ACC112 (cell line): Measurements from ENCODE around the gene SLC13A3.

Experiments used
- H2AFZ ChIP-seq: fragments of 200-600 bp; sonication (generic); one replicate; pipeline ENCODE4 v1.6.0; 2017; ENCODE audit warnings: antibody characterized with exemption, low read length; ENCODE audit not compliant: unreplicated experiment
- H3K27ac ChIP-seq: fragments of 200-600 bp; sonication (generic); 2 replicates; pipeline ENCODE4 v1.5.1; 2014; ENCODE audit warnings: low read depth, mild to moderate bottlenecking, antibody characterized with exemption, low read length, moderate library complexity
- H3K27me3 ChIP-seq: fragments of 200-600 bp; sonication (generic); 2 replicates; pipeline ENCODE4 v1.6.1; 2014; ENCODE audit warnings: mild to moderate bottlenecking, antibody characterized with exemption, low read length, moderate library complexity, mixed read lengths; ENCODE audit not compliant: insufficient read depth
- H3K36me3 ChIP-seq: fragments of 200-600 bp; sonication (generic); 2 replicates; pipeline ENCODE4 v1.6.1; 2016; ENCODE audit warnings: mild to moderate bottlenecking, antibody characterized with exemption, low read length, moderate library complexity, mixed read lengths; ENCODE audit not compliant: insufficient read depth
- H3K4me1 ChIP-seq: fragments of 200-600 bp; sonication (generic); one replicate; pipeline ENCODE4 v1.6.1; 2016; ENCODE audit warnings: low read length, mixed read lengths; ENCODE audit not compliant: insufficient read depth, unreplicated experiment, control insufficient read depth
- H3K4me3 ChIP-seq: fragments of 200-600 bp; sonication (generic); 2 replicates; pipeline ENCODE4 v1.5.1; 2014; ENCODE audit warnings: mild to moderate bottlenecking, low read depth, low read length
- H3K79me2 ChIP-seq: fragments of 200-600 bp; sonication (generic); one replicate; pipeline ENCODE4 v1.6.0; 2016; ENCODE audit warnings: low read length; ENCODE audit not compliant: control insufficient read depth, unreplicated experiment, insufficient read depth

The SLC13A3 gene

DNA sequence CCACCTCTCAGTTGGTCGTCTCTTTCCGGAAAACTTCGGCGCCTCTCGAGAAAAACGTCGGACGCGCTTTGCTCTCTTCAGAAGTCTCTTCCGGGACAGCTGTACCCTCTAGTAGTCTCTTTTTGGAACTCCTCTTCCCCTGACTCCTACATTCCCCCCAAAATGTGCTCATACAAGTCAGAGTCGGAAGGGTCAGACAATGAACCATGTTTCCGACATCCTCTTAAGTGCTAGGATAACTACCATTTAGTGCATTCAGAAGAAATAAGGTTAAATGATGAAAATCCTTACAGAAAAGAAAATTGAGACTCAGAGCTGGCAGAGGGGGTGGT is 38.5 kb upstream of the SLC13A3 start:
- peak overlapping the region; percentile 70 for H3K27ac ChIP-seq
- peaks cover 14% of the 10 kb centered on the region for H3K4me1 ChIP-seq
- peak overlapping the region; percentile 93 for H3K4me3 ChIP-seq
- peaks cover 38% of the 10 kb centered on the region for H3K79me2 ChIP-seq
- H3K36me3 ChIP-seq, result peaks cover 16% of the 10 kb centered on the region
- no peaks in the 10 kb centered on the region for H3K27me3 ChIP-seq
- H2AFZ ChIP-seq, result peak overlapping the region; percentile 100

DNA sequence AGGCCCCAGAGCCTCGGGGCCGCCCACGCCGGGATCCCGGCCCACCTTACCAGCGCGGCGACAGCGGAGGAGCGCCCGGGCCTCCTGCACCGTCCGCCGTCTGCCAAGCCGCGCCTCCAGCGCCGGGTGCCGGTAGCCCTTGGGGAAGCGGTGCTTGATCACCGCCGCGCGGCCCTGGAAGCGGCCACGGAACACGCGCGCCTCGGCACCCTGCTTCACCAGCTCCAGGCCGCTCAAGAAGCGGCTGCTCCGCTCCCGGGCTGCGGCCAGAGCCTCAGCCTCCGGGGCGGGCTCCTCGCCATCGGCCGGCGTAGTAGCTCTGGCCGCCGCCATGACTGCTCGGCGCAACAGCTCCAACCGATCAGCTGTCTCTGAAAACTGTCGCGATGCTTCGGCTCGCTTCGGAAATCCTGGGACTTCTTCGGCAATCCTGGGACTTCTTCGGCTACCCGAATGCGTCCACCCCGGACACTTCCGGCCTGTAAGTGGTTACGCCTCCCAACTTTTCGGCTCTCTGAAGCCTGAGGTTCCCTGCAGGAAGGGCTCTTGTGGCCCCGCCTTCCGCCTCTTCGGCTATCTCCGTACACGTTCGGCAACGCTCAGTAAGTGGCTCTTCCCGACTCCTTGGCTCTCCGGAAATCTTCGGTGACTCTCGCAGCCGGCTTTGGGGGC is 38.0 kb upstream of the SLC13A3 start, which contains the start of gene TP53RK:
TSS of gene TP53RK (minus strand) at position 363 of the 672 bp plus-strand sequence. CDS start at position 333, 30 bp downstream.
- Histone ChIP-seq H3K4me3 (peak within 1 kb of the TSS; percentile 93), H3K27ac (peak within 1 kb of the TSS; percentile 79), H3K36me3 (peaks cover 17% of the 10 kb centered on the region), H3K4me1 (peaks cover 14% of the 10 kb centered on the region), H3K79me2 (peaks cover 40% of the 10 kb centered on the region), H3K27me3 (no peaks in the 10 kb centered on the region), H2AFZ (peak within 1 kb of the TSS; percentile 100)

DNA sequence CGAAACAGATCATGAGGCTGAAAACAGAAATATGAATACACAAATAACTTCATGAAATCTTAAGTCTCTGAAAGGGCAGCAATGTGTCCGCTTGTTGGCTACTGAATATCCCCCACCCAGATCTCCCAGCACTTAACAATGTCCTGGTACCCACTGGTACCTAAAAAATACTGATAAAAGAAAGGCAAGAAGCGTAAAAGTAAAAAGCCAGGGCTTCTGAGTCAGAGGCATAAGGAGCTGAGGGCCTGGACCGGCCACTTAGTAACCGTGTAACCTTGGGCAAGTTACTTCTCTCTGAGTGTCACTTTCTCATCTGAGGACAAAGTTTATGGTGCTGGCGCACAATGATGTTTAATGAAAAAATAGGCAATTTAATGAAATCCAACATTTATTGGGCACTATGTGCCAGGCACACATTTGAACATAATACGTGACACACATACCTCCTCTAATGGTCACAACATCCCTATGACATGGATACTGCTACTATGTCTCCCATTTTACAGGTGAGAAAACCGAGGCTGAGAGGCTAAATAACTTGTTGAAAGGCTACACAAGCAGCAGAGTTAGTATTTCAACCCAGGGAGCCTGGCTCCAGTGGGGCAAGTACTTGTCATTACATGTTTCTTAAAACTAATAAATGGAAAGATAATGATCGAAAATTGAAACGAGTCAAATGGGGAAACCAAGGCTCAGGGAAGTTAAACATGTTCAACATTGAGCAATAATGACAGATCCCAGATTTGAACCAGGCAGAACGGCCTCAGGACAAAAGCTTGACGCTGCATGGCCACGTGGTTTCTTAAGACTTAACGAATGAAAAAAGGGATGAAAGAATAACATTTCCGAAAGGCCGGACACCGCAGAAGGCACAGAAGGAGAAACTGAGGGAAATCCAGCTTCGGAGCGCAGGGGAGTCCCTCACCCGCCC is 37.2 kb upstream of the SLC13A3 start:
- Histone ChIP-seq H3K4me3 (peak overlapping the region; percentile 93), H2AFZ (peak overlapping the region; percentile 52), H3K27ac (peak overlapping the region; percentile 79), H3K27me3 (no peaks in the 10 kb centered on the region), H3K36me3 (peaks cover 17% of the 10 kb centered on the region), H3K4me1 (peaks cover 14% of the 10 kb centered on the region), H3K79me2 (peaks cover 40% of the 10 kb centered on the region)

DNA sequence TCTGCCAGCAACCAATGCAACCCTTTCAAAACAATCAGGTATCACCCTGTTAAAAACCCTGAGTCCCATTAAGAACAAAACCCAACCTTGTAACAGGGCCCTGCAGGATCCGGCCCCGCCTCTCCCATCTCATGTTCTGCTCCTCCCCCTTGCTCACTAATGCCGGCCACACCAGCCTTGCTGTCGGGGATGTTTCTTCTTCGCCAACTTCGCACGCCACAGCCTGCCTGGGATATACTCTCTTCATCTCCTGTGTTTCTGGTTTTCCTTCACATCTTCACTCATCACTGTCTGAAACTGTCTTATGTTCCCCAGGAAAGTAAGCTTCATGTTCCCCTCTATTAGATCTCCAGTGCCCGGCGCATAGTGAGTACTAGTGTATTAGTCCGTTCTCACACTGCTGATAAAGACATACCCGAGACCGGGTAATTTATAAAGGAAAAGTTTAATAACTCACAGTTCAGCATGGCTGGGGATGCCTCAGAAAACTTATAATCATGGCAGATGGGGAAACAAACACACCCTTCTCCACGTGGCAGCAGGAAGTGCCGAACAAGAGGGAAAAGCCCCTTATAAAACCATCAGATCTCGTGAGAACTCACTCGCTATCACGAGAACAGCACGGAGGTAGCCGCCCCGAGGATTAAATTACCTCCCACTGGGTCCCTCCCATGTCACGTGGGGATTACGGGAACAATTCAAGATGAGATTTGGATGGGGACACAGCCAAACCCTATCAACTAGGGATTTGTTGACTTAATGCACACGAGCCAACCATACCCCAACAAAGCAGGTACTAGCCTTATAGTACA is 32.9 kb upstream of the SLC13A3 start:
- Histone ChIP-seq H3K27ac (peak overlapping the region; percentile 80), H3K27me3 (no peaks in the 10 kb centered on the region), H3K79me2 (peaks cover 40% of the 10 kb centered on the region), H3K4me3 (peak overlapping the region; percentile 76), H2AFZ (peak overlapping the region; percentile 8), H3K4me1 (peaks cover 14% of the 10 kb centered on the region), H3K36me3 (peaks cover 17% of the 10 kb centered on the region)

DNA sequence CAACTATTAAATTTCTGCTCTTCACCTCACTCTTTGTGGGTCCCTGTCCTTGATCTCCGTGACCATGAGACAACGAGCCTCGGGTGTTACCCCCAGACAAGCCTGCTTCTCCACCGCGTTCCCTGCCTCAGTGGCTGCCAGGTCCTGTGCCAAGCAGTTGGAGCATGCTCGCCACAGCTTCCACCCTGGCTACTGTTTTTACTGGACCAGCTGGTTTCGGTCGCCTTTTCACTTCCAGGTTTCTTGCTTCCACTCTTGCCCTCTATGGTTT is 32.3 kb upstream of the SLC13A3 start:
- no peak overlapping the region for H3K27ac ChIP-seq
- peaks cover 37% of the 10 kb centered on the region for H3K79me2 ChIP-seq
- no peak overlapping the region for H2AFZ ChIP-seq
- no peaks in the 10 kb centered on the region for H3K27me3 ChIP-seq
- H3K4me3 ChIP-seq, result peak overlapping the region; percentile 76
- H3K4me1 ChIP-seq, result peaks cover 14% of the 10 kb centered on the region
- peaks cover 17% of the 10 kb centered on the region for H3K36me3 ChIP-seq

DNA sequence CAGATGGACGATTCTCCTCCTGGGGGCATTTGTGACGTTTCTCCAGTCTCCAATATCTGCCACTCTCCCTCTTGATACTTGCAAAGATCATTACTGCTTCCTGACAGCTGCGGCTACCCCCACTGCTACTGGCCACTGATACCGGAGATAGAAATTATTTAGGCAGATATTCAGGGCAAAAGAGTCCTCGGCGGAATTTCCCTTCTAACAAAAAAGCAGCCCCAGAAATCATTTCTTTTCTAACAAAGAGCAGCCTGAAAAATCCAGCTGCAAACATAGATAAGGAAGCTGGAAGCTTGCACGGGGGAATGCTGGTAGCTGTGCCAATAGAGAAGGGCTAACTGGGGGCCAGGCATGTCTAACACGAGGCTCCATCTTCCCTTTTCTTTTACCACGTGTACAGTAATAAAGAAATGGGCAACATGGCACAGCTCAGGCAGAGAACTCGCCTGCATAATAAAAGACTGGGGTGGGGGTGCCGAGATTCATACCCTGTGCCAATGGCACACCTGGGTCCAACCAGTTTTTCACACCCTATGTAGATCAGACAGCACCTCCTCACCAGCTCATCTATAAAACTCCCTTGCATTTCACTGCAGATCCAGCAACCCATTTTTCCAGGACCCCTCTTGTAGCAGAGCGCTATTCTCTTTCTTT is 31.9 kb upstream of the SLC13A3 start:
- H3K36me3 ChIP-seq, result peaks cover 17% of the 10 kb centered on the region
- H3K27ac ChIP-seq, result no peak overlapping the region
- H3K4me1 ChIP-seq, result peaks cover 14% of the 10 kb centered on the region
- H3K27me3 ChIP-seq, result no peaks in the 10 kb centered on the region
- H3K79me2 ChIP-seq, result peaks cover 33% of the 10 kb centered on the region
- peak overlapping the region; percentile 76 for H3K4me3 ChIP-seq
- no peak overlapping the region for H2AFZ ChIP-seq

DNA sequence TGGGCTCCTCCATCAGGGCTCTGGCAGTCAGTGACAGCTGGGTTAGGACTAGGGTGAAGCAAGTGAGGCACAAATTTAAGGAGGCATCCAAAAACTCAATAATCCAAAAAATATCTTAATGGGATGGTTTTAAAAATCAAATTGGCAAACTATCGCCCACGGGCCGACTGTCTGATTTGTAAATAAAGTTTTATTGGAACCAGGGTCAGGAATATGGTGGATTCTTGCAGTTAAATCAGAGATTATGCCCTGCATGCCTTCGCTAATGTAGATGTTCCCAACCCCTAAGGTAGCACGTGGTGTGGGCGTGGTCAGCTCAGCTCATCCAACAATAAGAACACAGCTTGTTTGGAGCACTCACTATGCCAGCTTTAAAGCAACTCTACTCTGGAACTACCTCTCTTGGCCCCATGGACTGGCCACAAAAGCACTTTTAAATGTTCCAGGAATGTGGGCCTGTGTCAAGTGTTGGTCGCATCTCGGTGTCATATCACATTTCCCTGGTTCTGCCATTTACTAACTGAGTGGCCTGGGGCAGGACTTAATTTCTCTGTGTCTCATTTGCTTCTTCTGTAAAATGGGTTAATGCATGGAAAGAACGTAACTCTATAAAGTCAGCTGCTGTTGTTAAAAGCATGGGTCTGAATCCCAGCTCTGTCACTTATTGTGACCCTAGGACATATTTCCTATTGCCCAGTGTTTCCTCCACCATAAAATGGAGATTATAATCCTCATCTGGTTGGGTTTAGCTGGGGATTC is 31.0 kb upstream of the SLC13A3 start:
- no peak overlapping the region for H3K27ac ChIP-seq
- H2AFZ ChIP-seq, result no peak overlapping the region
- H3K36me3 ChIP-seq, result peaks cover 17% of the 10 kb centered on the region
- H3K79me2 ChIP-seq, result peaks cover 24% of the 10 kb centered on the region
- H3K27me3 ChIP-seq, result no peaks in the 10 kb centered on the region
- H3K4me3 ChIP-seq, result no peak overlapping the region
- H3K4me1 ChIP-seq, result peaks cover 6% of the 10 kb centered on the region

DNA sequence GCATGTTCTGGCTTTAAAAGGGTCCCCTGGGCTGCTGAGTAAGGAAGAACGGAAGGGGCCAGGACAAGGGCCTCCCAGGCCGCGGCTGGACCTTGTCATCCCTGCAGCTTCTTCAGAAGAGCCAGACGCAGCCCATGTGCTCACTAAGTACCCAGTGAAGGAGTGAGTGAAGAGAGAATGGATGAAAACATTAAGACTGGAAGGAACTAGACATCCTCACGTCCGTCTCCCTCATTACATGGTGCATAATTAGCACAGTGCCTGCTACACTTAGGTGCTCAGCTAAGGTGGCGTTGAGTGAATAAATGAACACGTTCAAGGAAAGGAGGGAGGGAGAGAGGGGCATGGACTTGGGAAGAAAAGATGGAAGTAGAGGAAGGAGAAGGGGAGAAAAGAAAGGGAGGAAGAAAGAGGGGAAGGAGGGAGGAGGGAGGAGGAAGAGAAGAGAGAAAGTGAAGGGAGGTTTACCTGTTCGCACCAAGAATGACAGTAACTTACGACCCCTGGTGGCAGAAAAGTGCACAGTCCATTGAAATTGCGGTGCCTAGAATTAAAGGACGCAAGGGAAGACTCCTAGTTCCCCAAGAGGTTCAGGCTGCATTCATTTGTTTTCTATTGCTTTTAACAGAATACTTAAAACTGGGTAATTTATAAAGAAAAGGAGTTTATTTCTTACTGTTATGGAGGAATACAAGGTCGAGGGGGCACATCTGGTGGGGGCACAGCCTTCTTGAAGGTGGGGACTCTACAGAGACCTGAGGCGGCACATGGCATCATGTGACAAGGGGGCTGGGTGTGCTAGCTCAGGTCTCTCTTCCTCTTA is 30.0 kb upstream of the SLC13A3 start:
- H3K79me2 ChIP-seq, result peaks cover 14% of the 10 kb centered on the region
- no peak overlapping the region for H3K27ac ChIP-seq
- H2AFZ ChIP-seq, result no peak overlapping the region
- H3K4me1 ChIP-seq, result no peaks in the 10 kb centered on the region
- no peaks in the 10 kb centered on the region for H3K27me3 ChIP-seq
- H3K36me3 ChIP-seq, result peaks cover 13% of the 10 kb centered on the region
- H3K4me3 ChIP-seq, result no peak overlapping the region

DNA sequence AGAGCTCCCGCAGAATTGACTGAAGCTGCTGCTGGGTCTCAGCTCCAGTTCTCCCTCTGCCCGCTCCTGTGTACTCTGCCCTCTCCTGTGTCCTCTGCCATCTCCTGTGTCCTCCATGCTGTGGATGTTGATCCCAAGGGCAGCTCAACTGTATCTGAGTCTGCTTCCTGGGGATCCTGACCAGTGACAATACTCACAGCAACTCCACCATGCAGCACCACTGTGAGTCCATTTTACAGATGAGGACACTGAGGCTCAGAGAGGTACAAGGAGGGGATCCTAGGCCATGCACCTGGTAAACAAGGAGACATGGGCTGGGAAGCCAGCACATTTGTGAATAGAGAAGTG is 29.4 kb upstream of the SLC13A3 start:
- no peaks in the 10 kb centered on the region for H3K27me3 ChIP-seq
- H2AFZ ChIP-seq, result no peak overlapping the region
- peaks cover 8% of the 10 kb centered on the region for H3K79me2 ChIP-seq
- H3K4me3 ChIP-seq, result no peak overlapping the region
- H3K36me3 ChIP-seq, result peaks cover 8% of the 10 kb centered on the region
- no peaks in the 10 kb centered on the region for H3K4me1 ChIP-seq
- no peak overlapping the region for H3K27ac ChIP-seq
